Measurements from ENCODE around the gene DBNDD1. TPM values are rescaled to one million over a fixed set of nuclear protein-coding genes. Genes with fewer than 3 reads are reported as not detected.
"Not testable (repeated sequence)": the region's sequence is repeated elsewhere in the genome, so short reads cannot be mapped to it uniquely, and the experiment has no call there.

Gene DBNDD1
- total RNA-seq, 2 experiments from 2014 or later = 0.81 to 0.94 TPM

DNA sequence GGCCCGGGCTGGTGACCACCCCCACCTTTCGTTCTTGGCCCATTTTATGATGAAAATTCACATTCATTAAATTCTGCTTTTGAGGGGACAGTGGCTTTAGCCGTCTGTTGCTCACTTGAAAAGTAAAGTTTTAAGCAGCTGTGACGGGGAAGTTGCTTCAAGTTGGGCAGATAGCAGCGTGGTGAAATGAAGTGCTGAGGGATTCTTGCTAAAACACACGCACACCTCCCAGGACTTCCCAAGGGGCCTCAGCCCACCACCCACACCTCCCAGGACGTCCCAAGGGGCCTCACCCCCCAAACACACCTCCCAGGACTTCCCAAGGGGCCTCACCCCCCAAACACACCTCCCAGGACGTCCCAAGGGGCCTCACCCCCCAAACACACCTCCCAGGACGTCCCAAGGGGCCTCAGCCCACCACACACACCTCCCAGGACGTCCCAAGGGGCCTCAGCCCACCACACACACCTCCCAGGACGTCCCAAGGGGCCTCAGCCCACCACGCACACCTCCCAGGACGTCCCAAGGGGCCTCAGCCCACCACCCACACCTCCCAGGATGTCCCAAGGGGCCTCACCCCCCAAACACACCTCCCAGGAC is 11.5 kb downstream of the DBNDD1 start:
- H3K27me3 Mint-ChIP-seq; H3K4me3 Mint-ChIP-seq; H3K9me3 Mint-ChIP-seq; H3K36me3 Mint-ChIP-seq; H3K27ac Mint-ChIP-seq; POLR2A ChIA-PET; intact Hi-C loops (cut with micrococcal nuclease); DNase-seq; CTCF ChIA-PET: not testable (repeated sequence)
- peaks cover 11% of the 10 kb centered on the region for H3K4me1 Mint-ChIP-seq (ENCODE audit: low read depth)

DNA sequence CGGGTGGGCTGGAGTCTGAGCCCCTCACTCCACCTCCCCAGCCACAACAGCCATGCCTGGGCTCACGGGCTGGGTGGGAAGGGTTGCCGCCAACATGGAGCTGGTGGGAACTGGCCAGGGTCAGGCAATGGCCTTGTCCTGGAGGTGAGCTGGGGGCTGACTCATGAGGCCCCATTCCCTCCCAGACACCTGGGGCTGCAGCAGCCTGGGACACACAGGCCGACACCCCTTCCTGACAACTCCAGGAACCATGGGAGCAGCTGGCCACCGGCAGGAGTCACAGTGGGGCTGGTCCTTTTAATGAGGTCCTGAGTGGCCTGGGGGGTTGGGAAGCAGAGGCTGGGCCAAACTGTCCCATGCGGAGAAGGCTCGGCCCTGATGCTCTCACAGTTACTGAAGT is 12.2 kb downstream of the DBNDD1 start:
- Mint-ChIP-seq H3K27ac (no peak overlapping the region), H3K4me1 (ENCODE audit: low read depth) (peaks cover 11% of the 10 kb centered on the region), H3K9me3 (no peaks in the 10 kb centered on the region), H3K36me3 (no peaks in the 10 kb centered on the region), H3K27me3 (no peaks in the 10 kb centered on the region), H3K4me3 (no peak overlapping the region)
- POLR2A ChIA-PET = no interaction called here
- no peak for DNase-seq
- CTCF ChIA-PET = no interaction called here
- intact Hi-C loops (cut with micrococcal nuclease) = no loop called here

DNA sequence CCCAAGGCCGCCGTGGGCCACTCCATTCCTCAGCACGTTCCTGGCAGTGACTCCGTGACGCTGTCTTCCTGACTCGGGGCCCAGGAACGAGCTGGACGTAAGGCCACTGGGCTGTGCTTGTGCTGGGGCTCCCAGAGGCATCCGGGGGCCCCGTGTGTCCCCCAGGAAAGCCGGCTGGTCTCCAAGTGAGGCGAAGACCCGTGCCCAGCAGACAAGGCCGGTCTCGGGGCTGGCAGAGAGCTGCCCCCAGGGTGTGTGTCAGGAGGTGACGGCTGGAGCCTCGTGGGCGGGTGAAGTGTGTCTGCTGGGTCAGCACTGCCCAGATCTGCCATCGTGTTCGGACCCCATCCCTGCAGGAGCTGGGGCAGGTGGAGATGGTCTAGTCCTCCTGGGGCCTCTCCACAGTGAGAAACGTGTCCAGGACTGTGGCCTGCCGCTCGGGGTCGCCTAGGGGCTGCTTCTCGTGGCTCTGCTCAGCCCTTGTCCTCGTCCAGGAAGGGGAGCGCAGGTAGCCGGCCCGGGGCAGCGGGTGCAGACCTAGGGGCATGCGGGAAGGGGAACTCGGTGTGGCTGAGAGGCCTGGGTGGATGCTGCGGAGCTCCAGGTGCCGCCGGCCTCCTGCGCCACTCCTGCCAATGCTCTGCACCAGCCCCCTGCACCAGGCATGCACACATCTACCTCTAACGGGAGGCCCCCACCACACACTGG is 13.1 kb downstream of the DBNDD1 start:
- H3K27me3 Mint-ChIP-seq = no peaks in the 10 kb centered on the region
- intact Hi-C loops (cut with micrococcal nuclease) = no loop called here
- H3K36me3 Mint-ChIP-seq = no peaks in the 10 kb centered on the region
- peaks cover 11% of the 10 kb centered on the region for H3K4me1 Mint-ChIP-seq (ENCODE audit: low read depth)
- ChIA-PET CTCF (no interaction called here), POLR2A (interaction anchor here (0.8 kb wide), 1 partner anchor 23 kb away, joined by 4 read pairs; no protein-coding TSS in a partner anchor)
- H3K4me3 Mint-ChIP-seq = no peak overlapping the region
- H3K9me3 Mint-ChIP-seq = no peaks in the 10 kb centered on the region
- no peak for DNase-seq
- no peak overlapping the region for H3K27ac Mint-ChIP-seq

DNA sequence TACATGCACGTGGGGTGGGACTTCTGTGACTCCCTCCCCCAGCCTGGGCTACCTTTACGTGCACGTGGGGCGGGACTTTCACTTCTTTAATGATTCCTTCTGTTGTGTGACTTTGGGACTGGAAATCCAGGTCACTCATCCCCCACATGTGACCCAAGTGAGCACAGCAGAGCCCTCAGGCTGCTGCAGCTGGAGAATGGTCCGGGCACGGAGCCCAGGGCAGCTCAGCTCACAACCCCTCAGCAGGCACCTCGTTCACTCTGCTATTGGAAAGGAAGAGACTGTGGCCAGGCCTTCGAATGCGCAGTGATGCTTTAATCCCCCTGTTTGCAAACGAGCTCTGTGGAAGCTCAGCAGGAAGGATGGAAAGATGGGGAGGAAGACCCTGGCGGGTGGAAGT is 14.7 kb downstream of the DBNDD1 start:
- Mint-ChIP-seq H3K27ac (no peak overlapping the region), H3K9me3 (no peaks in the 10 kb centered on the region), H3K4me1 (ENCODE audit: low read depth) (peaks cover 11% of the 10 kb centered on the region), H3K36me3 (no peaks in the 10 kb centered on the region), H3K4me3 (no peak overlapping the region), H3K27me3 (no peaks in the 10 kb centered on the region)
- CTCF ChIA-PET = no interaction called here
- DNase-seq = no peak
- intact Hi-C loops (cut with micrococcal nuclease) = no loop called here
- POLR2A ChIA-PET = no interaction called here

DNA sequence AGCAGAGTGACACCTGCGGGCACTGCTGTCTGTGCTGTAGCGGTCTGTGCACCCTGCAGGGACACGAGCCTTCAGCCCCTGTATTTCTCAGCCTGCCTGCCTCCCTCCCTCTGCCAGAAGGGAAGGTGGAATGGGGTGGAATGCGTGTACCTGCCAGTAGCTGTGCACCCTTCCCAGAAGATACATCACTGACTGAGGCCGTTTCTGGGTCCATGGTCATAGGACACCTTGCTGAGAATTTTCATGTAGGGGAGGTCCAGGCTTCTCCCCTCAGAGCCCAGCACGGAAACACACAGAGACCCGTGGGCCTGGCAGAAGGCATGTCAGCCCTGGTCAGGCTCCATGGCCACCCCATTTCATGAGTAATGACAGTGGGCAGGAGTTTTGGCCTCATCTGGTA is 16.5 kb downstream of the DBNDD1 start:
- Mint-ChIP-seq H3K27me3 (no peaks in the 10 kb centered on the region), H3K4me3 (no peak overlapping the region), H3K4me1 (ENCODE audit: low read depth) (no peaks in the 10 kb centered on the region), H3K9me3 (no peaks in the 10 kb centered on the region), H3K36me3 (peaks cover 4% of the 10 kb centered on the region), H3K27ac (no peak overlapping the region)
- DNase-seq = no peak
- POLR2A ChIA-PET = no interaction called here
- intact Hi-C loops (cut with micrococcal nuclease) = no loop called here
- CTCF ChIA-PET = no interaction called here

DNA sequence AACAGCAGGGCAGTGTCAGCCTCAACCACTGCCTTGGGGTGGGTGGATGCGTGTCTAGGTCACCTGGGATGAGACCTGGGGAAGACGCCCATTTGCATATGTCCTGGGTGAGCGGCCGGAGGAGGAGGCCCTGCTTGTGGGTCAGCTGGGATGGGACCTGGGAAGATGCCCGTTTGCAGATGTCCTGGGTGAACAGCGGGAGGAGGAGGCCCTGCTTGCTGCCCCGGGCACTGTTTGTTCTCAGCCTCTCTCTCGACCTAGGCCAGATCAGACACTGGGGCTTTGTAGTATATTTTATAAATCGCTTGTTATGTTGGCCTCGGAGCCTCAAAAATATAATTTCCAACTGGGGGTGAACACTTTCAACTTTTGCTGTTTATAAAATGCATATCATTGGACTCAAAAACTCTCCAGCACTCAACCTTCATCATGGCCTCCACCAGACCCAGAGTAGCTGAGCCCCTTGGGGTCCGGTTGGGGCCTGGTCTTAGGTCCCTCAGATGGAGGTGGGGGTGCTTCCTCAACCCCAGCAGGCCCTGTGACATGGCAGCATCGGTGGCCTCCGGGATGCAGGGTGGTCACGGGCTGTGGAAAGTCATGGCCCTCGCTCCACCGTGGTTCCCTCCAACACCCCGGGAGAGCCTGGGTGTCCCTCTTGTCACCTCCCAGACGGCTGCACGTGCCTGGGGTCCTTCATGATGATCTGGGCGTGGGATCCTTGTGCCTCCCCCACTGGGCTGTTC is 17.3 kb downstream of the DBNDD1 start:
- CTCF ChIA-PET = no interaction called here
- intact Hi-C loops (cut with micrococcal nuclease) = no loop called here
- Mint-ChIP-seq H3K27ac (no peak overlapping the region), H3K27me3 (no peaks in the 10 kb centered on the region), H3K4me1 (ENCODE audit: low read depth) (no peaks in the 10 kb centered on the region), H3K36me3 (peaks cover 6% of the 10 kb centered on the region), H3K9me3 (no peaks in the 10 kb centered on the region), H3K4me3 (no peak overlapping the region)
- DNase-seq = no peak
- POLR2A ChIA-PET = no interaction called here

DNA sequence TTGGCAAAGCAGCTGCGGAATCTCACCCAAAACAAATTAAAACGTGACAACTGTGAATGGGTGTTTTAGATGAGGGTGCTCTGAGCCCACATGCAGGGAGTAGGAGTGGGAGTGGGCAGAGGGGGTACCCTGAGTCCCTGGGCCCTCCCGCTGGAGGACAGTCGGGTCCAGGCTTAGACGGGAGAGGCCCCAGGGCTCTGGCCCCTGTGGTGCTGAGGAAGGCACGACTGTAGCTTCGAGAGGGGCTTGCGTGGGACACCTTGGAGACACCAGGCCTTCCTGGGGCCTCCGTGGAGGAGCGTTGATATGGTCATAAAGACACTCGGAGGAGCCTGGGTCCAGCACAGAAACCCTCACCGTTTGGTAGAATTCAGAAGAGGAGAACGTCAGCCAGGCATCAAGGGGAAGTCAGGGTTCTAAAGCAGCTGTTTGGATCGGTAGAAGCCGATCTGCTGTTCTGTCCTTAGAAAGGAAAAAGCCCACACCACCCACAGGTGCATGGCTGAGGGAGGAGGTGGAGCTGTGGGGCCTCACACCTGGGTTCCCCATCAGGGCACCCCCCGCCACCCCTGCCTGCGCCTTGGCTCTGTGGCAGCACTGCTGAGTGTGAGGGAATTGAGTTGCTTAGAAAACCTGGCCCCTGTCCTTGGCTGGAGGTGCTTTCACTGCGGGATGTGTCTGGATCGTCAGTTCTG is 18.4 kb downstream of the DBNDD1 start:
- Mint-ChIP-seq H3K9me3 (peaks cover 5% of the 10 kb centered on the region), H3K27me3 (peaks cover 2% of the 10 kb centered on the region), H3K4me1 (ENCODE audit: low read depth) (peaks cover 5% of the 10 kb centered on the region), H3K4me3 (no peak overlapping the region), H3K27ac (no peak overlapping the region), H3K36me3 (peaks cover 13% of the 10 kb centered on the region)
- no peak for DNase-seq
- ChIA-PET CTCF (no interaction called here), POLR2A (no interaction called here)
- intact Hi-C loops (cut with micrococcal nuclease) = no loop called here

DNA sequence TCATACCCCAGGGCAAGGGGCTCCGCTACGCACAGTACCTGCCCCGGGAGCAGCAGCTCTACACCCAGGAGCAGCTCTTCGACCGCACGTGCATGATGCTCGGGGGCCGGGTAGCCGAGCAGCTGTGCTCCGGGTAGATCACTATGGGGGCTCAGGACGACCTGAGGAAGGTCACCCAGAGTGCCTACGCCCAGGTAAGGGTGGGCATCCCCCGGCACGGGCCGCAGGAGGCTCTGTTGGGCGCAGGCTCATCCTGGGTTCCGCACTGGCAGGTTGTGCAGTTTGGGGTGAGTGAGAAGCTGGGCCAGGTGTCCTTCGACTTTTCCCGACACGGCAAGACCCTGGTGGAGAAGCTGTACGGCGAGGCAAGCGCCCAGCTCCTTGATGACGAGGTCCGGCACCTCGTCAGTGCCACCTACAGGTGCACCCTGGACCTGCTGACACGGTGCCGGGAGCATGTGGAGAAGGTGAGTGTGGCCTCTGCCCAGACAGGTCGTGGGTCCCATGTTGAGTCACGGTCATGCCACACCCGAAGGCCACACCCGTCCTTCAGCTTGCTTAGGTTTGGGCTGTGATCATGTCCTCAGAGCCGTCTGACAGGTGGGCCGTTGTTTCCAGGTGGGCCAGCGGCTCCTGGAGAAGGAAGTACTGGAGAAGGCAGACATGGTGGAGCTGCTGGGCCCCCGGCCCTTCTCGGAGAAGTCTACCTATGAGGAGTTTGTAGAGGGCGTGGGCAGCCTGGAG is 19.3 kb downstream of the DBNDD1 start:
- Mint-ChIP-seq H3K27ac (no peak overlapping the region), H3K4me1 (ENCODE audit: low read depth) (peaks cover 11% of the 10 kb centered on the region), H3K27me3 (peaks cover 7% of the 10 kb centered on the region), H3K4me3 (no peak overlapping the region), H3K36me3 (peaks cover 22% of the 10 kb centered on the region), H3K9me3 (peaks cover 14% of the 10 kb centered on the region)
- ChIA-PET POLR2A (interaction anchor here (1.1 kb wide), 1 partner anchor 11 kb away, joined by 3 read pairs; no protein-coding TSS in a partner anchor), CTCF (no interaction called here)
- no peak for DNase-seq
- intact Hi-C loops (cut with micrococcal nuclease) = no loop called here

DNA sequence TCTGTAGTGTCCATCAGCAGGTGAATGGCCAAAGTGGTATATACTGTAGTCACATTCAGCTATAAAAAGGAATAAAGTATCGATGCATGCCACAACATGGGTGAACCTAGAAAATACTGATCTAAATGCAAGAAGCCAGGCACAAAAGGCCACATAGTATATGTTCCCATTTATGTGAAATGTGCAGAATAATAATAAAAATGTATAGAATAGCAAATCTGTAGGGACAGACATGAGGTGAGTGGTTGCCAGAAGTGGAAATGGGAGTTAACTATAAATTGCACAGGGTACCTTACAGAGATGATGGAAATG is 23.1 kb downstream of the DBNDD1 start:
- peak overlapping the region; percentile 94 for H3K27ac Mint-ChIP-seq
- H3K36me3 Mint-ChIP-seq = peaks cover 53% of the 10 kb centered on the region
- H3K27me3 Mint-ChIP-seq = peaks cover 12% of the 10 kb centered on the region
- CTCF ChIA-PET = no interaction called here
- H3K9me3 Mint-ChIP-seq = peaks cover 26% of the 10 kb centered on the region
- DNase-seq = no peak
- H3K4me1 Mint-ChIP-seq (ENCODE audit: low read depth) = peaks cover 18% of the 10 kb centered on the region
- POLR2A ChIA-PET = no interaction called here
- peak overlapping the region; percentile 61 for H3K4me3 Mint-ChIP-seq
- intact Hi-C loops (cut with micrococcal nuclease) = no loop called here

DNA sequence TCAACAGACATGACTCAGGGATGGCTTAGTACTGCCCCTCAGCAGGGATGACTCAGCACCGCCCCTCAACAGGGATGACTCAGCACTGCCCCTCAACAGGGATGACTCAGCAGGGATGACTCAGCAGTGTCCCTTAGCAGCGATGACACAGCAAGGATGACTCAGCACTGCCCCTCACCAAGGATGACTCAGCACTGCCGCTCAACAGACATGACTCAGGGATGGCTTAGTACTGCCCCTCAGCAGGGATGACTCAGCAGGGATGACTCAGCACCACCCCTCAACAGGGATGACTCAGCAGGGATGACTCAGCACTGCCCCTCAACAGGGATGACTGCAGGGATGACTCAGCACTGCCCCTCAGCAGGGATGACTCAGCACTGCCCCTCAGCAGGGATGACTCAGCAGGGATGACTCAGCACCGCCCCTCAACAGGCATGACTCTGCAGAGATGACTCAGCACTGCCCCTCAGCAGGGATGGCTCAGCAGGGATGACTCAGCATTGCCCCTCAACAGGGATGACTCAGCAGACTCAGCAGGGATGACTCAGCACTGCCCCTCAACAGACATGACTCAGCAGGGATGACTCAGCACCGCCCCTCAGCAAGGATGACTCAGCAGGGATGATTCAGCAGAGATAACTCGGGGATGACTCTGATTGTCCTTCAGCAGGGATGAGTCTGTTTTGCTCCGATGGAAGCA is 23.6 kb downstream of the DBNDD1 start:
- POLR2A ChIA-PET = not testable (repeated sequence)
- peak overlapping the region; percentile 94 for H3K27ac Mint-ChIP-seq

DNA sequence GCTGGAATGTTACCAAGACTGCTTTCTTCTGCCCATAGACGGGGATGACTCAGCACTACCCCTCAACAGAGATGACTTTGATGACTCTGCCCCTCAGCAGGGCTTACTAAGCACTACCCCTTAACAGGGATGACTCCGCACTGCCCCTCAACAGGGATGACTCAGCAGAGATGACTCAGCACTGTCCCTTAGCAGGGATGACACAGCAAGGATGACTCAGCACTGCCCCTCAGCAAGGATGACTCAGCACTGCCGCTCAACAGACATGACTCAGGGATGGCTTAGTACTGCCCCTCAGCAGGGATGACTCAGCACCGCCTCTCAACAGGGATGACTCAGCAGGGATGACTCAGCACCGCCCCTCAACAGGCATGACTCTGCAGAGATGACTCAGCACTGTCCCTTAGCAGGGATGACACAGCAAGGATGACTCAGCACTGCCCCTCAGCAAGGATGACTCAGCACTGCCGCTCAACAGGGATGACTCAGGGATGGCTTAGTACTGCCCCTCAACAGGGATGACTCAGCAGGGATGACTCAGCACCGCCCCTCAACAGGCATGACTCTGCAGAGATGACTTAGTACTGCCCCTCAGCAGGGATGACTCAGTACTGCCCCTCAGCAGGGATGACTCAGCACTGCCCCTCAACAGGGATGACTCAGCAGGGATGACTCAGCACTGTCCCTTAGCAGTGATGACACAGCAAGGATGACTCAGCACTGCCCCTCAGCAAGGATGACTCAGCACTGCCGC is 24.4 kb downstream of the DBNDD1 start:
- Mint-ChIP-seq H3K27me3 (peaks cover 12% of the 10 kb centered on the region), H3K4me1 (ENCODE audit: low read depth) (peaks cover 18% of the 10 kb centered on the region), H3K27ac (peak overlapping the region; percentile 94), H3K36me3 (peaks cover 64% of the 10 kb centered on the region), H3K4me3 (peak overlapping the region; percentile 61), H3K9me3 (peaks cover 26% of the 10 kb centered on the region)
- peak; percentile 85 for DNase-seq
- intact Hi-C loops (cut with micrococcal nuclease) = loop anchor here (2.0 kb wide), 1 partner anchor 22 kb away; no protein-coding TSS in a partner anchor
- CTCF ChIA-PET, POLR2A ChIA-PET: not testable (repeated sequence)

More for the DNA sequence above, 23.6 kb downstream of the DBNDD1 start:
- DNase-seq = peak; percentile 85
- peaks cover 58% of the 10 kb centered on the region for H3K36me3 Mint-ChIP-seq
- peaks cover 26% of the 10 kb centered on the region for H3K9me3 Mint-ChIP-seq
- H3K4me1 Mint-ChIP-seq (ENCODE audit: low read depth) = peaks cover 18% of the 10 kb centered on the region
- H3K27me3 Mint-ChIP-seq = peaks cover 12% of the 10 kb centered on the region
- peak overlapping the region; percentile 61 for H3K4me3 Mint-ChIP-seq
- CTCF ChIA-PET = not testable (repeated sequence)
- intact Hi-C loops (cut with micrococcal nuclease) = loop anchor here (2.0 kb wide), 1 partner anchor 23 kb away; no protein-coding TSS in a partner anchor
